ENCODE measurements around the gene KRTAP27-1.

KRTAP27-1 gene

GRCh38 chr21:30337772-30338171 lies 278 bp upstream of the KRTAP27-1 start:
- TF ChIP-seq POLR2A (IDR thresholded peaks at IDR 0.05; ENCODE audit: low read depth, low read length) (no peak), TAF1 (IDR thresholded peaks at IDR 0.05; ENCODE audit: borderline replicate concordance, low read depth, low read length) (no peak), POLR2AphosphoS5 (IDR thresholded peaks at IDR 0.05; ENCODE audit: low read depth, low read length) (no peak)
- FAIRE-seq = no peak

GRCh38 chr21:30336596-30336995 lies 898 bp downstream of the KRTAP27-1 start:
- TF ChIP-seq POLR2A (IDR thresholded peaks at IDR 0.05; ENCODE audit: low read depth, low read length) (no peak), TAF1 (IDR thresholded peaks at IDR 0.05; ENCODE audit: borderline replicate concordance, low read depth, low read length) (no peak), POLR2AphosphoS5 (IDR thresholded peaks at IDR 0.05; ENCODE audit: low read depth, low read length) (no peak)
- FAIRE-seq (no peak), DNase-seq (ENCODE audit: insufficient read length) (no peak)

More at GRCh38 chr21:30337772-30338171, 278 bp upstream of the KRTAP27-1 start:
- no peak for DNase-seq (ENCODE audit: insufficient read length)

- DNase-seq (ENCODE audit: insufficient read length) (no peak), FAIRE-seq (no peak)
- TF ChIP-seq TAF1 (IDR thresholded peaks at IDR 0.05; ENCODE audit: borderline replicate concordance, low read depth, low read length) (no peak), POLR2AphosphoS5 (IDR thresholded peaks at IDR 0.05; ENCODE audit: low read depth, low read length) (no peak), POLR2A (IDR thresholded peaks at IDR 0.05; ENCODE audit: low read depth, low read length) (no peak)
Observed at GRCh38 chr21:30333736-30334135, 3.8 kb downstream of the KRTAP27-1 start.

GRCh38 chr21:30332681-30333080 lies 4.8 kb downstream of the KRTAP27-1 start:
- no peak for DNase-seq (ENCODE audit: insufficient read length)
- FAIRE-seq = no peak
- no peak for TF ChIP-seq POLR2A (IDR thresholded peaks at IDR 0.05; ENCODE audit: low read depth, low read length)
- no peak for TF ChIP-seq TAF1 (IDR thresholded peaks at IDR 0.05; ENCODE audit: borderline replicate concordance, low read depth, low read length)
- no peak for TF ChIP-seq POLR2AphosphoS5 (IDR thresholded peaks at IDR 0.05; ENCODE audit: low read depth, low read length)

GRCh38 chr21:30329203-30329875 lies 8.2 kb downstream of the KRTAP27-1 start:
- no peak for TF ChIP-seq POLR2A (IDR thresholded peaks at IDR 0.05; ENCODE audit: low read depth, low read length)
- no peak for TF ChIP-seq TAF1 (IDR thresholded peaks at IDR 0.05; ENCODE audit: borderline replicate concordance, low read depth, low read length)
- no peak for FAIRE-seq

GRCh38 chr21:30326390-30326789 lies 11.1 kb downstream of the KRTAP27-1 start:
- FAIRE-seq (no peak), DNase-seq (ENCODE audit: insufficient read length) (no peak)
- TF ChIP-seq POLR2A (IDR thresholded peaks at IDR 0.05; ENCODE audit: low read depth, low read length) = no peak
- no peak for TF ChIP-seq TAF1 (IDR thresholded peaks at IDR 0.05; ENCODE audit: borderline replicate concordance, low read depth, low read length)
- TF ChIP-seq POLR2AphosphoS5 (IDR thresholded peaks at IDR 0.05; ENCODE audit: low read depth, low read length) = no peak

More at GRCh38 chr21:30329203-30329875, 8.2 kb downstream of the KRTAP27-1 start:
- no peak for DNase-seq (ENCODE audit: insufficient read length)

GRCh38 chr21:30320215-30320614 lies 17.3 kb downstream of the KRTAP27-1 start, which contains the start of gene KRTAP26-1:
Gene KRTAP26-1, minus strand, starts transcription at chr21:30320315. Its CDS starts 280 bp downstream, at chr21:30320035.
- TF ChIP-seq TAF1 (IDR thresholded peaks at IDR 0.05; ENCODE audit: borderline replicate concordance, low read depth, low read length) (no peak), POLR2A (IDR thresholded peaks at IDR 0.05; ENCODE audit: low read depth, low read length) (no peak), POLR2AphosphoS5 (IDR thresholded peaks at IDR 0.05; ENCODE audit: low read depth, low read length) (no peak)
- no peak for DNase-seq (ENCODE audit: insufficient read length)

GRCh38 chr21:30315701-30316100 lies 21.8 kb downstream of the KRTAP27-1 start:
- FAIRE-seq = no peak
- no peak for DNase-seq (ENCODE audit: insufficient read length)
- TF ChIP-seq POLR2A (IDR thresholded peaks at IDR 0.05; ENCODE audit: low read depth, low read length) (no peak), TAF1 (IDR thresholded peaks at IDR 0.05; ENCODE audit: borderline replicate concordance, low read depth, low read length) (no peak), POLR2AphosphoS5 (IDR thresholded peaks at IDR 0.05; ENCODE audit: low read depth, low read length) (no peak)

More at GRCh38 chr21:30320215-30320614, 17.3 kb downstream of the KRTAP27-1 start, which contains the start of gene KRTAP26-1:
- no peak for FAIRE-seq

GRCh38 chr21:30306884-30307283 lies 30.6 kb downstream of the KRTAP27-1 start:
- TF ChIP-seq POLR2A (IDR thresholded peaks at IDR 0.05; ENCODE audit: low read depth, low read length) (no peak), POLR2AphosphoS5 (IDR thresholded peaks at IDR 0.05; ENCODE audit: low read depth, low read length) (no peak), TAF1 (IDR thresholded peaks at IDR 0.05; ENCODE audit: borderline replicate concordance, low read depth, low read length) (no peak)
- FAIRE-seq (no peak), DNase-seq (ENCODE audit: insufficient read length) (no peak)

- FAIRE-seq (no peak), DNase-seq (ENCODE audit: insufficient read length) (no peak)
- TF ChIP-seq TAF1 (IDR thresholded peaks at IDR 0.05; ENCODE audit: borderline replicate concordance, low read depth, low read length) (no peak), POLR2A (IDR thresholded peaks at IDR 0.05; ENCODE audit: low read depth, low read length) (no peak), POLR2AphosphoS5 (IDR thresholded peaks at IDR 0.05; ENCODE audit: low read depth, low read length) (no peak)
Observed at GRCh38 chr21:30305136-30305535, 32.4 kb downstream of the KRTAP27-1 start.

GRCh38 chr21:30289215-30289614 lies 48.3 kb downstream of the KRTAP27-1 start, which contains the start of gene KRTAP25-1:
Gene KRTAP25-1, minus strand, starts transcription at chr21:30289514. Its CDS starts 24 bp downstream, at chr21:30289490.
- no peak for TF ChIP-seq POLR2A (IDR thresholded peaks at IDR 0.05; ENCODE audit: low read depth, low read length)
- TF ChIP-seq TAF1 (IDR thresholded peaks at IDR 0.05; ENCODE audit: borderline replicate concordance, low read depth, low read length) = no peak
- TF ChIP-seq POLR2AphosphoS5 (IDR thresholded peaks at IDR 0.05; ENCODE audit: low read depth, low read length) = no peak
- no peak for FAIRE-seq

More at GRCh38 chr21:30289215-30289614, 48.3 kb downstream of the KRTAP27-1 start, which contains the start of gene KRTAP25-1:
- DNase-seq (ENCODE audit: insufficient read length) = no peak

Measured in GM12892 (cell line).